Keratinocyte (primary cell): ENCODE measurements around the gene ARHGEF38. TPM values are rescaled to one million over a fixed set of nuclear protein-coding genes. Genes with fewer than 3 reads are reported as not detected.

Experiments used
- DNase-seq: peaks from one replicate; pipeline ENCODE4 v3.0.0-alpha.2; 2011; ENCODE audit warnings: low read depth, missing footprints, low spot score
- FAIRE-seq: peaks from 2 replicates; lab custom pipeline; 2011; peaks lifted over from hg19 to GRCh38; lab: Jason Lieb, UNC
- H2AFZ ChIP-seq: 2 replicates; pipeline ENCODE4 v1.6.0; 2012; ENCODE audit warnings: low read length, control low read depth, inconsistent platforms; ENCODE audit not compliant: control insufficient read depth
- H3K27ac ChIP-seq: 2 replicates; pipeline ENCODE4 v1.5.1; 2011; ENCODE audit warnings: low read length; ENCODE audit not compliant: control insufficient read depth, insufficient read depth
- H3K27me3 ChIP-seq: 3 replicates; pipeline ENCODE4 v1.6.0; 2011; ENCODE audit warnings: low read length; ENCODE audit not compliant: control insufficient read depth, insufficient read depth; ENCODE audit errors: extremely low read depth
- H3K36me3 ChIP-seq, 2 experiments: 2 replicates in 1 of 2; 3 replicates in 1 of 2; pipeline ENCODE4 v1.5.1; 2011; ENCODE audit warnings: low read length in 2 of 2, mild to moderate bottlenecking in 1 of 2; ENCODE audit not compliant: control insufficient read depth in 2 of 2, insufficient read depth in 2 of 2; ENCODE audit errors: extremely low read depth in 1 of 2
- H3K4me1 ChIP-seq: 3 replicates; pipeline ENCODE4 v1.5.1; 2011; ENCODE audit warnings: low read length; ENCODE audit not compliant: control insufficient read depth, insufficient read depth; ENCODE audit errors: extremely low read depth
- H3K4me2 ChIP-seq: 3 replicates; pipeline ENCODE4 v1.6.0; 2011; ENCODE audit warnings: low read depth, low read length; ENCODE audit not compliant: control insufficient read depth, insufficient read depth; ENCODE audit errors: extremely low read depth
- H3K4me3 ChIP-seq, 3 experiments: fragments of 200-600 bp in 1 of 3; sonication (generic) in 1 of 3; 2 replicates in 2 of 3; 3 replicates in 1 of 3; pipeline ENCODE4 v1.5.1; 2011 to 2016; ENCODE audit warnings: low read length in 3 of 3, mild to moderate bottlenecking in 3 of 3, control low read depth in 2 of 3, inconsistent platforms in 1 of 3, low read depth in 1 of 3, mixed read lengths in 1 of 3, mixed run types in 1 of 3, moderate library complexity in 1 of 3; ENCODE audit not compliant: control insufficient read depth in 2 of 3, insufficient read depth in 2 of 3; ENCODE audit errors: extremely low read depth in 1 of 3
- H3K79me2 ChIP-seq: 2 replicates; pipeline ENCODE4 v1.6.0; 2012; ENCODE audit warnings: low read length; ENCODE audit not compliant: control insufficient read depth, insufficient read depth
- H3K9ac ChIP-seq: 3 replicates; pipeline ENCODE4 v1.6.0; 2011; ENCODE audit warnings: low read length; ENCODE audit not compliant: control insufficient read depth, insufficient read depth; ENCODE audit errors: extremely low read depth
- H3K9me1 ChIP-seq: 3 replicates; pipeline ENCODE4 v1.6.0; 2011; ENCODE audit warnings: low read length; ENCODE audit not compliant: control insufficient read depth, insufficient read depth; ENCODE audit errors: extremely low read depth
- H3K9me3 ChIP-seq: 2 replicates; pipeline ENCODE4 v1.5.1; 2012; ENCODE audit warnings: low read depth, low read length; ENCODE audit not compliant: control insufficient read depth
- H4K20me1 ChIP-seq: 3 replicates; pipeline ENCODE4 v1.6.0; 2011; ENCODE audit warnings: low read length; ENCODE audit not compliant: control insufficient read depth, insufficient read depth; ENCODE audit errors: extremely low read depth
- CTCF ChIP-seq, 3 experiments: IDR thresholded peaks in 1 of 3; conservative IDR thresholded peaks in 1 of 3; optimal IDR thresholded peaks in 1 of 3; 2 replicates in 2 of 3; 3 replicates in 1 of 3; pipeline versions ENCODE3 to v1.5.1; 2011; ENCODE audit warnings: low read length in 3 of 3, mild to moderate bottlenecking in 3 of 3, moderate library complexity in 2 of 3, control low read depth in 1 of 3, inconsistent platforms in 1 of 3; ENCODE audit not compliant: insufficient read depth in 2 of 3; ENCODE audit errors: extremely low read depth in 1 of 3
- EZH2 ChIP-seq: IDR thresholded peaks from one replicate; pipeline ENCODE4 v1.6.1; 2012; ENCODE audit warnings: inconsistent platforms, mild to moderate bottlenecking, low read length, moderate library complexity
- dilution Hi-C: fragments of 300-500 bp; cut with MboI; formaldehyde crosslinking; loops from one replicate; pipeline ENCODE4 v1.7.0; 2020; ENCODE audit warnings: low sequenced_read_pairs; ENCODE audit not compliant: extremely low pct_ligation_motif_present
- polyA plus RNA-seq, 5 experiments: library from polyadenylated mRNA; depleted of rRNA in 3 of 5; stranded (reverse) in 3 of 5; stranded (forward) in 1 of 5; unstranded in 1 of 5; fragments of >200 nt; gene quantifications; 1 replicate in 1 of 5; 2 replicates in 3 of 5; 3 replicates in 1 of 5; pipeline versions ENCODE4 v1.2.1 to v1.2.3, GENCODE V29; 2011 to 2012; ENCODE audit warnings: missing spikeins in 2 of 5, low read depth in 1 of 5, low replicate concordance in 1 of 5

Gene ARHGEF38
- polyA plus RNA-seq, 1 donor (not counting 4 experiments of a cell fraction or from before 2014, with no cell fraction given), result 0.09 TPM

DNA sequence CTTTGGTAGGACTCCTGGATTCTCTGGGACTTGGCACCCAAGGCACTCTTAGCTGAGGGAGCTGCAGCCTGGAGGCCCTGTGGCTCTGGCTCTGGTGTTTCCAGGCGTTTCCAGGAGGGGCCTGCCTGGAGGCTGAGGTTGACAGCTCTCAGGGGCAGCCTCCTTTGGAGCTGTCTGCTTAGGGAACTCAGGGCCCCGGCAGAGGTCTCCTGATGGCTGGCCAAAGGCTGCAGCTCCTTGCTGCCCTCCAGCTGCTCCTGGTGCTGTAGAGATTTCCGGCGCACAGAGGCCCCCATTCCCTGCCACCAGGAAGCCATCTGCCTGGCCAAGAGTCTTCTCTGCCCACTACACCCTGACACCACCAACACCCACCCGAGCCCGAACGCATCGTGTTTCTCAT, 25.3 kb upstream of the ARHGEF38 start:
- FAIRE-seq (no peak), DNase-seq (no peak)
- no peak for TF ChIP-seq CTCF (optimal IDR thresholded peaks at IDR 0.05 in 1 of 3, IDR thresholded peaks at IDR 0.05 in 1 of 3, conservative IDR thresholded peaks at IDR 0.05 in 1 of 3; ENCODE audit: extremely low read depth in 1 of 3, insufficient read depth in 2 of 3, low read length in 3 of 3)
- TF ChIP-seq EZH2, result no peak
- Histone ChIP-seq H3K9me1 (no peaks in the 10 kb centered on the region), H4K20me1 (no peaks in the 10 kb centered on the region), H2AFZ (no peak overlapping the region), H3K4me3 (no peak overlapping the region), H3K27me3 (no peaks in the 10 kb centered on the region), H3K9me3 (no peaks in the 10 kb centered on the region), H3K27ac (no peak overlapping the region), H3K79me2 (no peaks in the 10 kb centered on the region), H3K9ac (no peak overlapping the region), H3K4me1 (no peaks in the 10 kb centered on the region), H3K36me3 (no peaks in the 10 kb centered on the region), H3K4me2 (no peak overlapping the region)
- dilution Hi-C loops, result no loop called here

DNA sequence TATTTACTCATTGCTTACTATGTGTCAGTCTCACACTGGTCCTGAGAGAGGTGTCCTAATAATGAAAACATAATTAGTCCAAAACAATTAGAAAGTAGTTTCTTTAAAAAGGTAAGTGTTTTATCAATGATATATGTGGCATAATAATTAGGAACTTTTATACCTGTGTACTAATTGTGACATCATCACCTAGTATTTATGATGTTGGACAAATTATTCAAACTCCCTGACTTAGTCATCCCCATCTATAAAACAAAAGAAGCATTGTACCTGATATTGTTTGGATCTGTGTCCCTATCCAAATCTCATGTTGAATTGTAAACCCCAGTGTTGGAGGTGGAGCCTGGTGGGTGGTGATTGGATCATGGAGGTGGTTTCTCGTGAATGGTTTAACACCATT, 15.8 kb upstream of the ARHGEF38 start:
- H2AFZ ChIP-seq, result no peak overlapping the region
- dilution Hi-C loops, result no loop called here
- H3K79me2 ChIP-seq, result no peaks in the 10 kb centered on the region
- no peaks in the 10 kb centered on the region for H3K9me3 ChIP-seq
- H3K9ac ChIP-seq, result no peak overlapping the region
- H3K27me3 ChIP-seq, result no peaks in the 10 kb centered on the region
- no peaks in the 10 kb centered on the region for H3K36me3 ChIP-seq
- no peaks in the 10 kb centered on the region for H4K20me1 ChIP-seq
- DNase-seq (no peak), FAIRE-seq (no peak)
- H3K4me3 ChIP-seq, result no peak overlapping the region
- no peaks in the 10 kb centered on the region for H3K9me1 ChIP-seq
- H3K4me1 ChIP-seq, result no peaks in the 10 kb centered on the region
- H3K4me2 ChIP-seq, result no peak overlapping the region
- no peak overlapping the region for H3K27ac ChIP-seq
- TF ChIP-seq EZH2, result no peak
- TF ChIP-seq CTCF (optimal IDR thresholded peaks at IDR 0.05 in 1 of 3, IDR thresholded peaks at IDR 0.05 in 1 of 3, conservative IDR thresholded peaks at IDR 0.05 in 1 of 3; ENCODE audit: extremely low read depth in 1 of 3, insufficient read depth in 2 of 3, low read length in 3 of 3), result no peak
